GM19023 (cell line): ENCODE results near the gene B4GALNT2.
A peak's percentile ranks its signal among the peaks of the same experiment; 100 is the strongest.
"Not testable (repeated sequence)": the region's sequence is repeated elsewhere in the genome, so short reads cannot be mapped to it uniquely, and the experiment has no call there.

Source experiments
- ATAC-seq: cut with Tn5 transposase; IDR thresholded peaks from one replicate; pipeline ENCODE4 v1.9.1; 2021; ENCODE audit warnings: mild to moderate bottlenecking, moderate library complexity; ENCODE audit not compliant: unreplicated experiment

B4GALNT2 gene

GRCh38 chr17:49180303-49180702 lies 47.7 kb downstream of the B4GALNT2 start:
- ATAC-seq = no peak

DNA sequence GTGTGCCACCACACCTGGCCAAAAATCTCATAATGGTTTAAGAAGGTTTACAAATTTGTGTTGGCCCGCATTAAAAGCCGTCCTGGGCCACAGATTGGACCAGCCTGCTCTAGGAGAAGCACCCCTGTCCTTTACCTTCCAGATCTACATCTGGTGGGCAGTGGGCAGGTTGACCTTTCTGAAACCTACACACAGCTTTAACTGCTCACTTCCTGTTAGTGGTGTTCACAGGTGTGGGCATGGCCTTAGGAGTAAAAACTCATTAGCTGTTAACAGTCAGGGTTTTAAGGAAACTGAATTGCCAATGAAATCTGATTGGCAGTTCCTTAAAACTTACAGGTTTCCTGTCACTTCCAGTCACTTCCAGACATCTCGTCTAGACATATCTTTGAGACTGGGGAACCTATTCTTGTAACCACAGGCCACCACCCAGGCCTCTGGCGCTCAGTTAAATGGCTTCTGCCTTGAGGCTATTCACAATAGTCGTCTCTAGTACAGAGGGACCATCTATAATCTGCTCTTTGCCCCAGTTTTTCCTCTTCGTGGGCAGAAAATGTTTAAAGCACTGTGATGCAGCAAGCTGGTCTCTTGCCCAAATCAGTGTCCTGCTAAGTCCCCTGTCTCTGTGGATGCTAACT lies 48.5 kb downstream of the B4GALNT2 start:
- no peak for ATAC-seq

DNA sequence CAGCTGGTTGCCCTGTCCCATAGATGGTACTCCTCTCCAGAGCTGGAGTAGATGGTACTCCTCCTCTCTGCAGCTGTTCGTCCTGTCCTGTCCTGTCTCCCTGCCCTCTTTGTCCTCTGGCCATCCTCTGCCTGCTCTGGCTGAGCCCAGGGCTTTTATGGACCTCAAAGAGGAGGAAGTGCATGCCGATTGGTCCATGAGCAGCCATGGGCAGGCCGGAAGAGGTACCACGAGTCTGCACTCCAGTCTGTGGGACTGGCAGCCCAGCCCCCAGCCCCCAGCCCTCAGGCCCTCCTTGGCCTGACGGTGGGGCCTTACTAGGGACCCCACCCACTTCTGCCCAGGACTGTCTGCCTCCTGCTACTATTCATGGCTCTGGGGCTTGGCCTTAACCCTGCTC lies 50.8 kb downstream of the B4GALNT2 start:
- ATAC-seq = no peak

DNA sequence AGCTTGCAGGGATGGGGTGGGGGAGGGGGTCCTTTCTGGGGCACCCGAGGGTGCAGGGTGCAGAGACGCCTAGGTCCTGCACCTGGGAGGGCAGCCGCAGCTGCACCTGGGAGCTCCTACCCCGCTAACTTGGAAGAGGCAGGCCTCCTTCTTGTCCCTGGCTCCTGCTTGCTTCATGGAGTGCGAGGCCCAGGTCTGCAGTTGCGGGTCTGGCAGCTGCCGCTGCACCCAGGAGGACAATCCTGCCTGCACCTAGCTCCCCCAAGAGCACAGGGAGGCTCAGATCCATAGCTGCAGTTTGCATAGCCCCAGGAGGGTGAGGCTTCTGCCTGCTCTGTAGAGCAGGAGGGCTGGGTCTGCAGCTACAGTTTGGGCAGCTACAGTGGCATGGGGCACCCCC lies 51.2 kb downstream of the B4GALNT2 start:
- ATAC-seq = no peak

DNA sequence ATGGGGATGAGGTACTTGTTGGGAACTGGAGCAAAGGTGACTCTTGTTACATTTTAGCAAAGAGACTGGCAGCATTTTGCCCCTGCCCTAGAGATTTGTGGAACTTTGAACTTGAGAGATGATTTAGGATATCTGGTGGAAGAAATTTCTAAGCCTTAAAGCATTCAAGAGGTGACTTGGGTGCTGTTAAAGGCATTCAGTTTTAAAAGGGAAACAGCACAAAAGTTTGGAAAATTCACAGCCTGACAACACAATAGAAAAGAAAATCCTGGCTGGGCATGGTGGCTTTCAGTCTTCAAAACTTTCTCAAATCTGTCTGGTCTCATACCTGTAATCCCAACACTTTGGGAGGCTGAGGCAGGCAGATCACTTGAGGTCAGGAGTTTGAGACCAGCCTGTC lies 52.0 kb downstream of the B4GALNT2 start:
- ATAC-seq = not testable (repeated sequence)

DNA sequence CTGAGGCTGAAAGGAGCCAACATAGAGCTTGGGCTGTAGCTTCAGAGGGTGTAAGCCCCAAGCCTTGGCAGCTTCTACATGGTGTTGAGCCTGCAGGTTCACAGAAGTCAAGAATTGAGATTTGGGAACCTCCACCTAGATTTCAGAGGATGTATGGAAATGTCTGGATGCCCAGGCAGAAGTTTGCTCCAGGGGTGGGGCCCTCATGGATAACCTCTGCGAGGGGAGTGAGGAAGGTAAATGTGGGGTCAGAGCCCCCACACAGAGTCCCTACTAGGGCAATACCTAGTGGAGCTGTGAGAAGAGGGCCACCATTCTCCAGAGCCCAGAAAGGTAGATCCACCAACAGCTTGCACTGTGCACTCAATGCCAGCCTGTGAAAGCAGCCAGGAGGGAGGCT lies 52.8 kb downstream of the B4GALNT2 start:
- ATAC-seq = not testable (repeated sequence)

DNA sequence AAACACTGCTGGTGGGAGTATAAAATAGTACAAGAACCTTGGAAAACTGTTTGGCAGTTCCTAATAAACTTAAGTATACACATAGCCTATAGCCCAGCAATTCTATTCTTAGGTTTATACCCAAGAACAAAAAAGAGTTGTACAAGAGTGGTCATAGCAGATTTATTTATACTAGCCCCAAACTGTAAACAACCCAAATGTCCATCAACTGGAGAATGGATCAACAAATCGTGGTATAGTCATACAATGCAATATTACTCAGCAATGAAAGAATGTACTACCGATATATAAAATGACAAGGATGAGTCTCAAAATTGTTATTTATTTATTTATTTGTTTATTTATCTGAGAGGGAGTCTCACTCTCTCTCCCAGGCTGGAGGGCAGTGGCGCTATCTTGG lies 54.7 kb downstream of the B4GALNT2 start:
- no peak for ATAC-seq

DNA sequence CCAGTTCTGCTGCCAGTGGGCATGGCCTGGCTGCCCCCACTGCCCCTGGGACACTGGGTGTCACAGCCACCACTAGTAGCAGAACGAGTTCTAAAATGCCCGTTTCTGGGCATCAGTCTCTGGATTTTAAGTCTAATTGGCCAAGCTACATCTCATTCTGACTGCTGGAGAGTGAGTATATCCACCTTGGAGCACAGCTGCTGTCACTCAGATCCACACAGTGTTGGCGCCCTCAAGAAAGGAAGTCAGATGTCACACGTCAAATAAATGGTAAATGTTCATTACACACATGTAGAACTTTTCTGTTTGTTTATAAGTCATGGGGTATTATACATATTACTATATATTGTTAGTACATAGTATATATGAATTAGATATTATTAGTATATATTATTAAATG lies 58.4 kb downstream of the B4GALNT2 start:
- no peak for ATAC-seq

DNA sequence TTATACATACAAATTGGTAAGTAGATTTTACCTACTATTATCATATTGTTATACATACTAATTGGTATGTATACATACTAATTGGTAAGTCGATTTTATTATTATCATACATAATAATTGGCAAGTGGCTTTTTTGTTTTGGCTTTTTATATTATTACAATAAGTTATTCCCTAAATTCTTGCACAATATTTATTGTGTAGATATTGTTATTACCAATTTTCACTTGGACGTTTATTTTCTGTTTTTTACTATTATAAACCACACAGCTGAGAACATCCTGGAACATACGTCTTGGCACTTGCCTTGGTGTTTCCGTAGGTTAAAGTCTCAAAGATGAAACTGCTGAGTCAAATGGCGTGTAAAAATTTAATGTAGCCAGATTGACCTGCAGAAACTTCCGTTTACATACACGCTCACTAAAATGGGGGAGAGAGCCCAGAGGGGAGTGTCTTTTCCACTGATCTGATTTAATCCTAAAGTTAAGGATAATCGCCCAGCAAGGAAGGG lies 58.9 kb downstream of the B4GALNT2 start:
- peak; percentile 0 for ATAC-seq

GRCh38 chr17:49191917-49192741 lies 59.6 kb downstream of the B4GALNT2 start:
- ATAC-seq = peak; percentile 57

- ATAC-seq = no peak
Observed at GRCh38 chr17:49193513-49194296, 61.1 kb downstream of the B4GALNT2 start.

GRCh38 chr17:49194297-49194607 lies 61.7 kb downstream of the B4GALNT2 start:
- no peak for ATAC-seq

- no peak for ATAC-seq
Observed at GRCh38 chr17:49195751-49196150, 63.2 kb downstream of the B4GALNT2 start.

GRCh38 chr17:49196520-49196919 lies 64.0 kb downstream of the B4GALNT2 start:
- no peak for ATAC-seq

- no peak for ATAC-seq
Observed at GRCh38 chr17:49197346-49197998, 64.9 kb downstream of the B4GALNT2 start.

DNA sequence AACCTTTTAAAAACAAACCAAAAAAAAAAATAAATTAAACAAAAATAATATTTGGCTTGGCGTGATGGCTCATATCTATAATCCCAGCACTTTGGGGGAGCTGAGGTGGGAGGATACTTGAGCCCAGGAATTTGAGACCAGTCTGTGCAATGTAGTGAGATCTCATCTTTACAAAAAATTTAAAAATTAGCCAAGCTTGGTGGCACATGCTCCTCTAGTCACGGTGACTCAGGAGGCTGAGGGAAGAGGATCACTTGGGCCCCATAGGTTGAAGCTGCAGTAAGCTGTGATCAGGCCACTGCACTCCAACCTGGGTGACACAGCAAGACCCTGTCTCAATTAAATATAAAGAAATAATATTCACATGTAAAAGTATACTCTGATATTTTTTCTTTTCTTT lies 65.6 kb downstream of the B4GALNT2 start:
- no peak for ATAC-seq

DNA sequence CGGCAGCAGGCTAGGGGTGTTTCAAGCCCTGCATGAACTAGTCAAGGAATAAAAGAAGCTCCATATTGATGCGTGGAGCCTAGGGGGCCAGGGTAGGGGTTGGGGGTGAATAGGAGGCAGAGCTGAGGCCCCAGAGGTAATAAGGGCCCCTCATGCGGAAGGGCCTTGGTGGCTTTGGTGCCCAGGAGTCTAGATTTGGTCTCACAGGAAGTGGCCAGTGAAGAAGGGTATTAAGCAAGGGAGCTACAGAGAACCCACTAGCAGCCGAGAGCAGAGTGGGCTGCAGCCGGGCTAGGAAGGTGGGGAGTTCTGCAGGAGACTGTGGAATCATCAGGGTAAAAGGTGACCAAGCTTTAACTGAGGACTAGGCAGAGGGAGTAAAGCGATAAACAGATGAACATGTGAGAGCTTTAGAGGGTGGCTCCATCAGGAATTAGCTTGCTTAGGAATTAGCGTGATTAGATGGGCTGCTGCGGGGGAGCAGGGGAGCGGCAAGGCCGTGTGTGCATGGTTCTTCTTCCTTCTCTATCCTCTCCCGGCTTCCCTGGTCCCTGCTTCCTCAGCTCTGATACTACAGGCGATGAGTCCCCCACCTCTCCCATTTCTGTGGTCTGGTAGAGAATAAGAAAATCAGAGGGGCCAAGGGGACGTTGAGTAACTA lies 68.0 kb downstream of the B4GALNT2 start:
- ATAC-seq = no peak

- ATAC-seq = no peak
Observed at GRCh38 chr17:49201481-49201927, 68.9 kb downstream of the B4GALNT2 start.

GRCh38 chr17:49203796-49204195 lies 71.2 kb downstream of the B4GALNT2 start:
- no peak for ATAC-seq

GRCh38 chr17:49204516-49204915 lies 71.9 kb downstream of the B4GALNT2 start:
- ATAC-seq = no peak
